Embryonic facial prominence (tissue), 1 donor: ENCODE measurements around the gene SRPX.

Experiments
- DNase-seq: peaks from one replicate; pipeline ENCODE4 v3.0.0-alpha.2; 2016; ENCODE audit errors: extremely low spot score

Gene SRPX

GRCh38 chrX:38220415-38221390 lies at the start of gene SRPX:
Gene SRPX, minus strand, starts transcription at chrX:38220871. Its CDS starts 79 bp downstream, at chrX:38220792.
- no peak for DNase-seq

DNA sequence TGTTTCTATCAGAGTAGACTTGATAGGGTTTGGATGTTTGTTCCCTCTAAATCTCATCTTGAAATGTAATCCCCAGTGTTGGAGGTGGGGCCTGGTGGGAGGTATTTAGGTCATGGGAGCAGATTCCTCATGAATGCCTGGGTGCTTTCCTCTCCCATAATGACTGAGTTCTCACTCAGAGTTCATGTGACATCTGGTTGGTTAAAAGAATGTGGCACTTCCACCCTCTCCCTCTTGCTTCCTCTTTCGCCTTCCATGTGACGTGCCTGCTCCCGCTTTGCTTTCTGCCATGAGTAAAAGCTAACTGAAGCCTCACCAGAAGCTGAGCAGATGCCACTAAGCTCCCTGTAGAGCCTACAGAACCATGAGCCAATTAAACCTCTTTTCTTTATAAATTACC lies 47.3 kb upstream of the SRPX start:
- no peak for DNase-seq

DNA sequence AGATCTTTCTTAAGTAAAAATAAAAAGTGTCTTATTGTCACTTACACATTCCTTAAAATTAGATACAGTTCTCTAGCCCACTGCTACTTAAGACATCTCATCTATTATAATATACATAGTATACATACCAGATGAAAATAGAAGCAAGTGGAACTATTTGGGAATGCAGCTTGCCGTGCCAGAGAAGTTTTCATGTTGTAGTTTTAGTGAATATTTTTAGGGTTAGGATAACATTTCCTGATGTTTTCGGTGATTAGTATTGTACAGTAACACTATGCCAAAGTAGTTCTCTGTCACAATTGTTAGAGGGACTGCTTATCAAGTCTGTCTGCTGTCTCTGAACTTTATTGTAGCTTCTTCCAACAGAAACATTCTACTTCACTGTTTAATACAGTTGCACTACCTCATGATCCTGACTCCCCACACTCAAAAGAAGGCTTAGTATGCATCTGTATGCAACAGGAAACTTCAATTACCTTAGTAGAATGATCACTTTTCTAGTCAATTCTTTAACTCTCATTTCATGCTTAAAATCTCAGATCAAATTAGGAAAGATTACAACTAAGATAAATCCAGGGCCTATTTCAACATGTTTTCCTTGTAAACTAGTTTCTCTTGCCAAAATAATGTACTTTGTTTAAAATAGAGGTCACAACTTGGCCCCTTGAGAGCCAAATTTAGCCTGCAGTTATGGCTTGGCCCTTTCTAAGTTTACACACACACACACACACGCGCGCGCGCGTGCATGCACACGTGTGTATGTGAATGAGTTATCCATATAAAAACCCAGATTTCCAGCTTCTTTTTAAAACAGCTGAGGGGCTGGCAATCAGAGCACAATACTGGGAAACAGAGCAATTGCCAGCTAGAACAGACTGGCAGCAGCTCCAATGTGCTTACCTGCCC lies 42.3 kb upstream of the SRPX start:
- DNase-seq: no peak

- no peak for DNase-seq
These were observed 39.6 kb upstream of the SRPX start for GRCh38 chrX:38260231-38260630.

DNA sequence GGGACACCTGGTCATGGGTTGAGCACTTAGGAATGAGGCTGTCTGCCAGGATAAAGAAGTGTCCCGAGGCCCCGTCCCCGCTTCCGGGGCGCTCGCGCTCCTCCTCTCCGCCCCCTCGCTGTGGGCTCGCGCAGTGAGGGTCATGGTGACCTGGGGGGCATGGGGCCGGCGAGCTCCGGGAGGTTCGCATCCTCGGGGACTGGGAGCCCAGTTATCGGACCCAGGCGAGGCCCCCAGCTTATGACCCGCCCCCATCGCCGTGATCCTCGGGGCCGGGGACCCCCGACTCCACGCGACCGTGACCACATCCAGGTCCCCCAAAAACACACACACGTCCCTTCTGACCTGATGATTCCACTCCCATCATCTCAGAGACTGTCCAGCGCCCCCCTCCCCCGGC lies 35.3 kb upstream of the SRPX start:
- DNase-seq: no peak

- DNase-seq: no peak
These were observed 29.3 kb upstream of the SRPX start for GRCh38 chrX:38249965-38250364.

GRCh38 chrX:38247051-38247450 lies 26.4 kb upstream of the SRPX start:
- no peak for DNase-seq

GRCh38 chrX:38240541-38240940 lies 19.9 kb upstream of the SRPX start:
- no peak for DNase-seq

- no peak for DNase-seq
These were observed 16.4 kb upstream of the SRPX start for GRCh38 chrX:38236901-38237615.

GRCh38 chrX:38233891-38234667 lies 13.4 kb upstream of the SRPX start:
- no peak for DNase-seq

DNA sequence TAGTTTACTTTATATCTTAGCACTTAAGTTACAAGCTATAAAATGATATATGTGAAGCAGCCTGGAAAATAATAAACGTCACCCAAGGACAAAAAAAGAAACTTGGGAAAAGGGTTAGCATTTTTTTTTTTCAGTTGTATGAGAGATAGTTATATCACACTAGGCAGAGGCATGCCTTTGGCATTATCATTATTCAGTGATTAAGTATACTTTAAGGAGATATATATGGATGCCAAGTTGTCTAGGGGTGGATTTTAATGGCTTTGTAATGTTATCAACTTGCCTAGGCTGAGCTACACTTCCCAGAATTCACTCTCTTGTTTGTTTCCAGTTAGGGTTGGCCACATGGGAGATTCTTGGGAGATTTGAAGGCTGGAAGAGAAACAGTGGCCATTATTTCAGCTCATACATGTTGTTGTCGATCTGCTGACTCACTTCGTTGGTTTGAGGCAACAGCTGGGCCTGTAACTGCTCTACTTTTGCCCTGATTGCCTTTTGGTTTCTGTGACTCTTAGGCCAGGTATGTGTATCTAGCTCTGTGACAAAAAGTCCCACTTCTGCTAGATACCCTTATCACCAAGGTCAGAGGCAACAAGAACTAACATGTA lies 11.5 kb upstream of the SRPX start:
- no peak for DNase-seq

- no peak for DNase-seq
These were observed 4.4 kb upstream of the SRPX start for GRCh38 chrX:38225093-38225492.

DNA sequence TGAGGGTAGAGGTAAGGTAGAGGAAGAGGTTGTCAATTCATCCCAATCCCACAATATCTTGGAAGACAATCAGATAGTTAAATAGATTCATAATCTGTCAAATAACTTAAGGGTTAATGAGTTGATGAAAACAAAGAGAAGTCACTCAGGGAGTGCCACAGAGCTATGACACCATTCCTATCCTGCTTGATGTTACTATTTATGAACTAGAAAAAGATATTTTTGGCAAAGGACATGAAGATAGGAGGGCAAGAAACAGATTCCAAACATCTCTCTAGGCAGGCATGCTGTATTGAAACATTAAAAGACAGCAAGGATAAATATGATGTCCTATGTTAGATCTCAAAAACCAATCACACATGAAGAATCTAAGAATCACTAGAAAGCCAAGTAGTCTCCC lies 3.5 kb upstream of the SRPX start:
- no peak for DNase-seq

- no peak for DNase-seq
These were observed 789 bp upstream of the SRPX start for GRCh38 chrX:38221391-38221929.

- DNase-seq: no peak
These were observed 652 bp downstream of the SRPX start for GRCh38 chrX:38220024-38220414.

GRCh38 chrX:38216642-38217041 lies 4.0 kb downstream of the SRPX start:
- DNase-seq: no peak

DNA sequence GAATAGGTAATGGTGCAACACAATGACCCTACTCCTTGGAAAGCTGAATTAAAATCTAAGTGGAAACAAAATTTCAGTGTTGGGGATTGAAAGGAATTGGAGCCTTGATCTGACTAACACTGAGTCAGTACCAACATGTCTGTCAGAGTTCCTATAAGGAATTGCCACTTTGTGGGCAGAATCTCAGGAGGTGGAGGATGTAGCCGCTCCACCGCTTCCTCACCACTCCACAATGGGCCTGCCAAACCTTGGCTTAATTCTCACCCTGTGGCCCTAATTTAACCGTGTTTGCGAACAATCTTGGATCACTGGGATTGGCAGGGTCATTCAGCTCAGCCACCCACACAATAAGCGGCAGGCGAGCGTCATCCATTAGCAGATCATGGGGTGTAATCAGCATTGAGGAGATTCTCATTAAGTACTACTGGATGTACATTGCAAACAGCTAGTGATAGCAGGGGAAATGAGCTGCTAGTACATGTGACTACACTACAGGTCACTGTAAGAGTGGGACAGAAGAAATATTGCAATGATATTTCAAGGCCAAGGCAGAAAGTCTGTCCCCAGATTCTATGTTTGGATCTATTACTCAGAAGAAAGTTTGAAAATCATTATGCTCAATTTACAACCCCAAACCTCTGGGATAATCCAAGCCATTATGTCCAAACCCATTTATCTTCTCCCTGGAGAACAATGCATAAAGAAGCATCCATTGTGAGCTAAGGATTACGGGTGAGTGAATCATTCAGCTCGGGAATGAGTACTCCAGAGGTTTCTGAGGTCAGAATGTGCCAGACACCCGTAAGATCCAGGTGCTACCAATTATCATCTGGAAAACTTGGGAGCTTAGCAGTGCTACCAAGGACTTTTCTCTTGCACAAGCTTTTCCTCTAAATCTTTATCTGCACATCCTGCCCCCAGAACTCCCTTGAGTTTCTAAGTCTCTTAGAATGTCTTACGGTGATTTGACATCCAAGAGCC lies 5.8 kb downstream of the SRPX start:
- DNase-seq: no peak

GRCh38 chrX:38214044-38214443 lies 6.6 kb downstream of the SRPX start:
- no peak for DNase-seq
